HS-5 (cell line): ENCODE data around the gene EGR1.

Experiments
- DNase-seq: peaks from one replicate; pipeline ENCODE4 v3.0.0-alpha.2; 2012; ENCODE audit warnings: low read depth

Gene EGR1

DNA sequence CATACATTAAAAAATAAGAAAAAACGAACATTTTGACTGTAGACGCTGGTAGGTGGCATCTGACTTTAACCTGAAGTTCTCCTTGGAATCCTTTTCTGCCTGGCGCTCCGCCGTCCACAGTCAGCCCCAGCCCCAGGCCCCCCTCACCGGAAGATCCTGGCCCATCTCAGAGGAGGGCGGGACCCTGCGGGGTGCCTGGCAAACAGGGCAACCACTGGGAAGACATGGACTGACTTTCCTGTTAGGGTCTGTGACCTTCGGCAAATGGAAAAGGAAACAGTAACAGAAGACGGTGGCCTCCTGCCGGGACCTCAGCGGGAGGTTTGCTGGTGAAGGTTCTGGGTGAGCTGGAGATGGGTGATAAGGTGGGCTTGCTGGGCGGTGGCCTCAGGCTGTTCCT lies 11.7 kb upstream of the EGR1 start:
- no peak for DNase-seq

DNA sequence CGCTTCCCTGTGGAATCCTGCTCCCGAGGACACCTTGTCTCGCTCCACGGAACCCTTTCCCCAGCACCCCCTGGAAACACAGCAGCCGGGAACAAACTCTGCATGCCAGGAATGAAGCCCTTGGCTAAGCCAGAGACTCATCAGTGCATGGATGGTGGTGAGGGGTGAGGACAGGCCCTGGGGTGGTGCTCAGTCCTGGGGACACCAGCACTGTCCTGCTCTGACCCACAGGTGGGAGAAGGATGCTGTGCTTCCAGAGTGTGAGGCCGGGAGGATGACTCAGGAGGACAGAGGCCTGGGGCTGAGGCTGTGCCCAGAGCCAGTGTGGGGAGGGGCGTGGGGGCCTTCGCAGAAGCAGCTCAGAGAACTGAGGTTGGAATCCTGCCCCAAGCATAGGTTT lies 11.2 kb upstream of the EGR1 start:
- DNase-seq, result no peak

DNA sequence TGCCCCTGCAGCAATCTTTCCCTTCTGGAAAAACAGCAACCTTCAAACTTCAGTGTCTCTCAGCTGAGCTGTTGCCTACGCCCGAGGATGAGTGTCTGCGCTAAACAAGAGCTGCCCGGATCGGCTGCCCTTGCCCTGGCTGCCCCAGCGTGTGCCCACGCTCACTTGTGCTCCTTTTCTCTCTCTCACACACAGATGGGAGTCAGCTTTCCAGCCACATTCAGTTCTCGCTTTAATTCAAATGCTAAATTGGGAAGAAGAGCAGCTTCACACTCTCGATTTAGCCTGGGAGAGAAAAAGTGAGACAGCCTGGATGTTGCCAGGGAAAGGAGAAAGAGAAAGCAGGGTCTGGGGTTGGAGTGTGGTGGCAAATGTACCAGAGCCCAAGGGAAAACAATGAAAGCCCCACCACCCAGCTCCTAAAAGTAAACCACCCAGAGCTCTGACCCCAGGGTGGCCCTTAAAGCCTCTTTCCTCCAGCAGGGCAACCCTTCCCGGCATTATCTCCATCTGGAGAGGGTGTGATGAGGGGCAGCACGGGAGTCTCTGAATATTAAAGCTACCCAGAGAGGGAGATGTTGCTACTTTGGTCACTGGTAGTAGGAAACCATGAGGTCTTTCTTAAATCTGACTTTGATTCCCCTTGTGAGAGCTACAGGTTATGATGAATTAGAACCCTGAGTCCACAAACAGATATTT lies 9.9 kb upstream of the EGR1 start:
- no peak for DNase-seq

DNA sequence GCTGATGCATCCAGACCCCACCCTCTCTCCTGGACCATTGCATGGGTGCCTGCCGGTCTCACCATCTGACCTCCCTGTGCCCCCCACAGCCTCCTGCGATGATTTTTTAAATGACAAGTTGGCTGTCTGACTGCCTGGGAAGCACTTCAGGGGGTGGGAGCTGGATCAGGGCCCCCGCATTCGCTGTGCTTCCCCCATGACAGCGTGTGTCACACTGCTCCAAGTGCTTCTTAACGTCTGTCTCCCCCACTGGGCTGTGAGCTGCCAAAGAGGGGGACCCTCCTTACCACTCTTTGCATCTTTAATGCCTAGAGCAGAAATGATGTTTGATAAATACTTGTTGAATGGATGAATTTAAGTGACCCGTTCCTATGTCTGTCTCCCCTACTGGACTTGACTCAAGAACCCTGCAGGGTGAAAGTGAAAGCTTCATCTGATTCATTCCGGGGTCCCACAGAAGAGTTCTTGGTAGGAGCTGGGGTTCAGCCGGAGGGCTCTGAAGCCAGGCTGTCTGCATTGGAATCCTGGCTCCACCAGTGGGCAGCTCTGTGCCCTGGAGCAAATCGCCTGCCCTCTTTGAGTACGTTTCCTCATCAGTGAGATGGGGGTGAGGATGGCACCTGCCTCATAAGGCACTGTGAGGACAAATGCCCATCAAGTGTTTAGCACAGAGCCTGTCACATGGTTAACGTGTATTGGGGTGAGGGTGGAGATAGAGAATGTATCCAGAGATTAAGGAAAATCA lies 7.6 kb upstream of the EGR1 start:
- no peak for DNase-seq

DNA sequence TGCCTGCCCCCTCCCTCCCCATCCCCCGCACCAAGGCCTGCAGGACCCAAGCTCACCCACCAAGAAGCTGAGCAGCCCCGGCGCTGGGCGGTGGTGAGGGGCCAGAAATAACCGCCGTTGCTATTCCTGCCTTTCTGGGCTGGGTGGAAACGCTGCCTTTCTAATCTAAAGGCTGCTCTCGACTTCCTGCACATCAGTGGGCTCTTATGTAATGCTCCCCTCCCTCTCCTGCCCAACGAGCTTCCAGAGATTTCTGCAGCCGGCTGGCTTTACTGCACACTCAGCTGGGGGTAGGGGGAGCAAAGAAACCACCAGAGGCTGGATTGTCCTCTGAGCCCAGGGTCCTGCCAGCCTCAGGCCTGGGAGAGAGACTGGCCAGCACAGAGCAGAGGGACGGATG lies 6.9 kb upstream of the EGR1 start:
- DNase-seq, result no peak

DNA sequence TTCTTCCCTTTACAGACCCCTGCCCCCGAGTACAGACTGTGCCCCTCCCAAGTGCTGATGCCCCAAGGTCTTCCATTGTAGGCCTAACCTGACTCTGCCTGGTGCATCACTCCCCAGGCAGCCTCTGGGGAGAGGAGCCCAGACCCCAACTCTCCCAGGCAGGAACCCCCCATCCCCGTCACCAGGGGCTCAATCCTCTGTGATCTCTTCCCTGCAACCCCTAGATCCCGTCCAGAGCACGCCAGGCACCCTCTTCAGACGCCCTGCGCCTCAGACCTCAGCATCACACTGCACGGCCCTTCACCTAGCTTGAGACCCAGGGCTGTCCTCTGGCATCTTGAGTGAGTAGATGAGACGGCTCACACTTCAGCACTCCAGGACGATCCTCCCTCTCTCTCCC lies 6.4 kb upstream of the EGR1 start:
- no peak for DNase-seq

DNA sequence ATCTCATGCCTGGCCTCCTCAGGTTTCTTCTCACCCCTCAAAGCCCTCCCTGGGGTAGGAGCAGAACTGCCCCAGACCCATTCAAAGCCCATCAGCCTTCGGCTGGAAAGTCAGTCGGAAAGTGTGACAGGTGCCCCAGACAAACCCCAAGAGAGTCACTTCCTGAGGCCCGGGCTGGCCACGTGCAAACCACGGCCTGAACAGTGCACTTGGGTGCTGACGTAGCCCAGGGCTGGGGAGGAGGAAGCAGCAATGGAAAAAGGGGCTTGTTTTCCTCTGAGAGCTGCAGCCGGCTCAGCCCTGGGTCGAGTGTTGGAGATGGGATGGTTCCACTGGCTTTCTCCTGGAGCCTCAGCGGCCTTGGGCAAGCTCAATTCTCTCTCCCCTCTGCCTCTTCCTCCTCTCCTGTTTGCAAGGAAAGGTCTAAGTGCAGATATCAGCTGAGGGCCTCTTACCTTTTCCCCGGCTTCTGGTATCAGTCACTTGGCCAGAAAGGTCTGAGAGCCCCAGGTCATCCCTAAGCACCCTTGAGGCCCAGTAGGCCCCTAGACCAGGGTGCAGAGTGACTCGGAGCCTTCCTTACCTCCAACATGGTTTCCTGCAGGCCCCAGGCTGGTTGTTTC lies 5.9 kb upstream of the EGR1 start:
- no peak for DNase-seq

DNA sequence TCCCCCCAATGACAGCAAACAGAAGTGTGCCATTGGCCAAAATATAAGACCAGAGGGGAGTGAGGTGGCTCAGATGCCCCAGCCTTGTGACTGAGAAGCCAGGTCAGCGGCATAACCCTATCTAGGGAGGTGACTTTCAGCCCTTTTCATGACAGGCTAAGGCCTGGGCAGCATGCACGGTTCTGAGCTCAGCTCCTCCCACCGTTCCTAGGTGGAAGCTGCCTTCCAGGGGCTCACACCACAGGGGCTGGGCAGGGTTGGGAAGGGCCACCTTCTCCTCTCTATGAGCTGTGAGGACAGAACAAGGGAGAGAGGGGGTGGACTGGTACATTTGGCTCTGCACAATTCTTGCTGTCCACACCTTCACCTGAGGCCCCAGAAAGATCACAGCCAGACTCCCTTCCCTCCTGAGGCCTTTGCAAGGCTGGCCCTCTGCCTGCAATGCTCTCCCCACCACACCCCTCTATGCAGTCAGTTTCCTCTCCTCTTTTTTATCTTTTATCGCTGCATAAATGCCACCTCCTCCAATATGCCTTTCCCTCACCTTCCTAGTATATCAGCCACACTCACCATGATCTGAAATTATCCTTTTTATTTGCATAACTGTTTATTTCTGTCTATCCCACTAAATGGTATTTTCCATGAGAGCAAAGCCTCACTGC lies 5.1 kb upstream of the EGR1 start:
- DNase-seq, result no peak

DNA sequence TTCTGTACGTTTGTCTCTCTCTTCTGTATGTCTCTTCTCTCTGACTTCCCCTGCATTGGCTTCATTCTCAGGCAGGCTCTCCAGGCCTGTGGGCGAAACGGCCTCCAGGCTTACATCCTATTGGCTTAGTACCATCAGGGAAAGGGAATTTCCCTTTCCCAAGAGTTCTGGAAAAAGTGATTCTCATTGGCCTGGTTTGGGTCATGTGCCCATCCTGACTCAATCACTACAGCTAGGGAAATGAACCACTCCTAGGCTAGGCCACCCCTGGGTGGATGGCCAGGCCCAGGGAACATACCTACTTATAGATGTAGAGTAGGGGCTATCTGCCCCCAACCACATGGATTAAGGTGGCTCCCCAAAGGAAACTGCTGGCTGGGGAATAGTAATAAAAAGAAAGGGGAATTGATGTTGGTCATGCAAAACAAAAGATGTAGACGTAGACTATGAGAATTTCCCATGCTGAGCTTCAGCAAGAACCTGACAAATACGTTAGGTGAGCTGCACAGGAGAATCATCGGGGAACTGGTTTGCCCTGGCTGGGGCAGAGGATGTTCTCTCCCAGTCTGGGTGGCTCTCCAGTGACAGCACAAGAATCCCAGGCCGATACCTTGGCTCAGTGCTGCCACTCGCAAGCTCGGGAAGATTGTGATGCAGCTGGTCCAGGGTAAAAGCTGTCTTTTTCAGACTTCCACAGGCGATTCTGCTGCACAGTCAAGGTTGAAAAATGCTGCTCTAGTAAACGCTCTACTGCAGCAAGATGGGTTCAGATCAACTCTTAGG lies 3.7 kb upstream of the EGR1 start:
- peak; percentile 46 for DNase-seq

DNA sequence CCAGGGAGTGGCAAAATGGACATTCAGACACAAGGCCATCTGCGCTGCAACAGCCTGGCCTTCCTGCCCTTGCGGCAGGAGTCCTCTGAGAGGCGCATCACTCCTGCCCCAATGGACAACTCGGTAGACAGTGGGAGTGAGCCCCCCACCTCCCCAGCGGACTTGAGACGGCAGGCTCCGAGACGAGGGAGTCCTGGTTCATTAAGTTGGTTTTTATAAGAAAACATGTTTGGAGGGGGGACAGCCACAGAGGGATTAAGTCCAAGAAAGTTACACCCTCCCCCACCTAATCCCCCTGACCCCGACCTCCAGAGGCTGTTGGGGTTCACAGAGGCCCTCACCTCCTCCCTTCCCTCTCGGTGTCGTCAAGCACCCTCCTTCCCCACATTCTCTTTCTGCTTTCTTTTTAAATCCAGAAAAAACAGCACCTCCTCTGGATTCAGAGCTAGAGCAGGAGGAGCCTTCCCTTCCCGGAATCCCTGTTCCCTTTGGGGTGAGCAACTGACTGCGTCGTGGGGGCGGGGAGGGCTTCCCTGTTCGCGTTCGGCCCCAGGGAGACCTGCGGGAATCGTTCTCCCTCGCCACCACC lies 1.8 kb upstream of the EGR1 start:
- no peak for DNase-seq

DNA sequence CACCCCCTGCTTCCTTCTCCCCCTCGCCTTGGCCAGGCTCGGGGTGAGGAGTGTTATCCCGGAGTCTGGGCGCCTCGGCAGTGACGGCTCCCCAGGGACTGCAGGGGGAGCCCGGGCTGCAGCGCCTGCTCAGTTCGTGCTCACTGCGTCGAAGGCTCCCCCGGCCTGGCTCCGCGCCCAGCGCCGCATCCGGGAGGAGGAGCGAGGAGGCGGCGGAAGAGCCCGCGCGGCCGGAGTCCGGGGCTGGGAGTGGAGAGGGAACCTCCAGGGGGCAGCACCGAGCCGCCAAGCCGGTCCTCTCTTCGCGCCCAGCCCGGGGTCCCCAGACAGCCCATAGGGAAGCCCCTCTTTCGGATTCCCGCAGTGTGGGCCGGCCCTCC lies 1.3 kb upstream of the EGR1 start:
- DNase-seq, result peak; percentile 76

DNA sequence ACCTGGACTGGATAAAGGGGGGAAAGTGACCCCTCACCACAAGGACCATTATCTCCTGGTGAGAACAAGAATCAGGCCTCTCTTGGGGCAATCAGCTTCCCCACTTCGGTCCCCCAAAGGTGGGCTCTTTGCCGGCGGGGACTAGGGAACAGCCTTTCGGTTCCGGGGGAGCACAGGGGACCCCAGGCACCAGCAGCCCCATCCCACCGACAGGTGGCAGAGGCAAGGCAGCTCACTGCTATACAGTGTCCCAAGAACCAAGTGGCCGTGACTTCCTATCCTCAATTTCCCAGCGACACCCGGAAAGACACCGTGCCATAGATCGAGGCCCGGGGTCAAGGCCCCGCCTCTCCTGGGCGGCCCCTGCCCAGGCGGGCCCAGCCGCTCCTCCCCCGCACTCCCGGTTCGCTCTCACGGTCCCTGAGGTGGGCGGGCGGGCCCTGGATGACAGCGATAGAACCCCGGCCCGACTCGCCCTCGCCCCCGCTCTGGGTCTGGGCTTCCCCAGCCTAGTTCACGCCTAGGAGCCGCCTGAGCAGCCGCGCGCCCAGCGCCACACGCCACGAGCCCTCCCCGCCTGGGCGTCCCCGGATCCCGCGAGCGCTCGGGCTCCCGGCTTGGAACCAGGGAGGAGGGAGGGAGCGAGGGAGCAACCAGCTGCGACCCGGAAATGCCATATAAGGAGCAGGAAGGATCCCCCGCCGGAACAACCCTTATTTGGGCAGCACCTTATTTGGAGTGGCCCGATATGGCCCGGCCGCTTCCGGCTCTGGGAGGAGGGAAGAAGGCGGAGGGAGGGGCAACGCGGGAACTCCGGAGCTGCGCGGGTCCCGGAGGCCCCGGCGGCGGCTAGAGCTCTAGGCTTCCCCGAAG lies 655 bp upstream of the EGR1 start:
- DNase-seq, result peak; percentile 94

DNA sequence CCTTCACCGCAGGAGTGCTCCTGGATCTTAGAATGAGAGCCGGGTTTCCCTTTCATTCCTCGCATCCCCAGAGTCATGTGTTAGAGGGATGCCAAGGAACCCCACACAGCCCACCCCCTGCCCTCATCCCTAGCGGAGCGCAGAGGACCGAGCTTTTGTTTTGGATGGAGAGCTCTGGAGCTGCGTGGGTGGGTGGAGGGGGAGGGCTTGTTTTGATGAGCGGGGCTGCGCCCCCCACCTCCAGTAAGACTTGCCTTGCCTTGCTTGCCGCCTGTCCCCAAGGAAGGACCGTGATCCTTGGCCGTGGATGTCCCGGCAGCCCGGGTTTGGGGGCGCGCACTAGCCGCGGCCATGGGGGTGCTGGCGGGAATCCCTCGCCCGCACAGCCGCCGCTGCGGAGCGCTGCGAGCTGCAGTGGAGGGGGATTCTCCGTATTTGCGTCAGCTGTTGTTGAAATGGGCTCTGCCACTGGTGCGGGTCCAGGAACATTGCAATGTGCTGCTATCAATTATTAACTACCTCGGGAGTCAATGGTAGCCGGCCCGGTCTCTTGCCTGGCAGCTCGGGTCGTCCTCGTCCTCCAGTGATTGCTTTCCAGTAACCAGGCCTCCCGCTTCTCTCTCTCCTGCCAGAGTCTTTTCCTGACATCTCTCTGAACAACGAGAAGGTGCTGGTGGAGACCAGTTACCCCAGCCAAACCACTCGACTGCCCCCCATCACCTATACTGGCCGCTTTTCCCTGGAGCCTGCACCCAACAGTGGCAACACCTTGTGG lies 1.0 kb downstream of the EGR1 start:
- no peak for DNase-seq

DNA sequence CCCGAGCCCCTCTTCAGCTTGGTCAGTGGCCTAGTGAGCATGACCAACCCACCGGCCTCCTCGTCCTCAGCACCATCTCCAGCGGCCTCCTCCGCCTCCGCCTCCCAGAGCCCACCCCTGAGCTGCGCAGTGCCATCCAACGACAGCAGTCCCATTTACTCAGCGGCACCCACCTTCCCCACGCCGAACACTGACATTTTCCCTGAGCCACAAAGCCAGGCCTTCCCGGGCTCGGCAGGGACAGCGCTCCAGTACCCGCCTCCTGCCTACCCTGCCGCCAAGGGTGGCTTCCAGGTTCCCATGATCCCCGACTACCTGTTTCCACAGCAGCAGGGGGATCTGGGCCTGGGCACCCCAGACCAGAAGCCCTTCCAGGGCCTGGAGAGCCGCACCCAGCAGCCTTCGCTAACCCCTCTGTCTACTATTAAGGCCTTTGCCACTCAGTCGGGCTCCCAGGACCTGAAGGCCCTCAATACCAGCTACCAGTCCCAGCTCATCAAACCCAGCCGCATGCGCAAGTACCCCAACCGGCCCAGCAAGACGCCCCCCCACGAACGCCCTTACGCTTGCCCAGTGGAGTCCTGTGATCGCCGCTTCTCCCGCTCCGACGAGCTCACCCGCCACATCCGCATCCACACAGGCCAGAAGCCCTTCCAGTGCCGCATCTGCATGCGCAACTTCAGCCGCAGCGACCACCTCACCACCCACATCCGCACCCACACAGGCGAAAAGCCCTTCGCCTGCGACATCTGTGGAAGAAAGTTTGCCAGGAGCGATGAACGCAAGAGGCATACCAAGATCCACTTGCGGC lies 1.8 kb downstream of the EGR1 start:
- no peak for DNase-seq

DNA sequence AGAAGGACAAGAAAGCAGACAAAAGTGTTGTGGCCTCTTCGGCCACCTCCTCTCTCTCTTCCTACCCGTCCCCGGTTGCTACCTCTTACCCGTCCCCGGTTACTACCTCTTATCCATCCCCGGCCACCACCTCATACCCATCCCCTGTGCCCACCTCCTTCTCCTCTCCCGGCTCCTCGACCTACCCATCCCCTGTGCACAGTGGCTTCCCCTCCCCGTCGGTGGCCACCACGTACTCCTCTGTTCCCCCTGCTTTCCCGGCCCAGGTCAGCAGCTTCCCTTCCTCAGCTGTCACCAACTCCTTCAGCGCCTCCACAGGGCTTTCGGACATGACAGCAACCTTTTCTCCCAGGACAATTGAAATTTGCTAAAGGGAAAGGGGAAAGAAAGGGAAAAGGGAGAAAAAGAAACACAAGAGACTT lies 2.4 kb downstream of the EGR1 start:
- no peak for DNase-seq

DNA sequence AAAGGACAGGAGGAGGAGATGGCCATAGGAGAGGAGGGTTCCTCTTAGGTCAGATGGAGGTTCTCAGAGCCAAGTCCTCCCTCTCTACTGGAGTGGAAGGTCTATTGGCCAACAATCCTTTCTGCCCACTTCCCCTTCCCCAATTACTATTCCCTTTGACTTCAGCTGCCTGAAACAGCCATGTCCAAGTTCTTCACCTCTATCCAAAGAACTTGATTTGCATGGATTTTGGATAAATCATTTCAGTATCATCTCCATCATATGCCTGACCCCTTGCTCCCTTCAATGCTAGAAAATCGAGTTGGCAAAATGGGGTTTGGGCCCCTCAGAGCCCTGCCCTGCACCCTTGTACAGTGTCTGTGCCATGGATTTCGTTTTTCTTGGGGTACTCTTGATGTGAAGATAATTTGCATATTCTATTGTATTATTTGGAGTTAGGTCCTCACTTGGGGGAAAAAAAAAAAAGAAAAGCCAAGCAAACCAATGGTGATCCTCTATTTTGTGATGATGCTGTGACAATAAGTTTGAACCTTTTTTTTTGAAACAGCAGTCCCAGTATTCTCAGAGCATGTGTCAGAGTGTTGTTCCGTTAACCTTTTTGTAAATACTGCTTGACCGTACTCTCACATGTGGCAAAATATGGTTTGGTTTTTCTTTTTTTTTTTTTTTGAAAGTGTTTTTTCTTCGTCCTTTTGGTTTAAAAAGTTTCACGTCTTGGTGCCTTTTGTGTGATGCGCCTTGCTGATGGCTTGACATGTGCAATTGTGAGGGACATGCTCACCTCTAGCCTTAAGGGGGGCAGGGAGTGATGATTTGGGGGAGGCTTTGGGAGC lies 3.1 kb downstream of the EGR1 start:
- DNase-seq, result no peak

DNA sequence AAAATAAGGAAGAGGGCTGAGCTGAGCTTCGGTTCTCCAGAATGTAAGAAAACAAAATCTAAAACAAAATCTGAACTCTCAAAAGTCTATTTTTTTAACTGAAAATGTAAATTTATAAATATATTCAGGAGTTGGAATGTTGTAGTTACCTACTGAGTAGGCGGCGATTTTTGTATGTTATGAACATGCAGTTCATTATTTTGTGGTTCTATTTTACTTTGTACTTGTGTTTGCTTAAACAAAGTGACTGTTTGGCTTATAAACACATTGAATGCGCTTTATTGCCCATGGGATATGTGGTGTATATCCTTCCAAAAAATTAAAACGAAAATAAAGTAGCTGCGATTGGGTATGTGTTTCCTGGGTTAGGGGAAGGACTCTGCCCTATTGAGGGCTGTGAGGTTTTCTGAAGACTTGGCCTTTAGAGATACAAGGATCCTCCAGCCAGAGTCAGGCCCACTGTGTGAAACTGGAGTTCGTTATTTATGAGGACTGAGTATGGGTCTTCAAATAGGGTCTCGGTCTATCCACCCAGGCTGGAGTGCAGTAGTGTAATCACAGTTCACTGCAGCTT lies 3.8 kb downstream of the EGR1 start:
- DNase-seq, result no peak
